AG09319 (cell line): Measurements from ENCODE around the gene FBXO24.

ENCODE experiments used
- DNase-seq: peaks from one replicate; pipeline ENCODE4 v3.0.0-alpha.2; 2010; ENCODE audit warnings: low read depth; ENCODE audit errors: extremely low read depth
- TF ChIP-seq, protein P1 (sequence below): IDR thresholded peaks from 2 replicates; pipeline ENCODE4 v1.5.1; 2011; ENCODE audit warnings: low read depth, mild to moderate bottlenecking, inconsistent platforms, low read length, moderate library complexity

The FBXO24 gene

DNA sequence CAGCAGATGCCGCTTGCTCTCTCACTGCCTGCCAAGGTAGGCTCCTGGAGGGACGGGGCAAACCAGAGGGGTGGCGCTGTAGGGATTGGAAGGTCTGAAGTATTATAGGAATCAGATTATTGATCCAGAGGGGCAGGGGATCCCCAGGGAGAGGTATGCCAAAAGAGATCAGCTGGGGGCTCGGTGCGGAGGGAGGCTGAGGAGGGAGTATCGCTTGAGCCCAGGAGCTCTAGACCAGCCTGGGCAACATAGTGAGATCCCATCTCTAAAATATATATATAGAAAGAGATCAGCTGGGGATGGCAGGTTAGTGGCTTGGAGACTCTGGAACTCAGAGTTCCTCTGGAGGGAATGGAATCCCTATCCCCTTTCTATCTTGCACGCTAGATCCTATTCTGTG is 9.1 kb downstream of the FBXO24 start:
- DNase-seq: no peak
- TF ChIP-seq, protein P1, sequence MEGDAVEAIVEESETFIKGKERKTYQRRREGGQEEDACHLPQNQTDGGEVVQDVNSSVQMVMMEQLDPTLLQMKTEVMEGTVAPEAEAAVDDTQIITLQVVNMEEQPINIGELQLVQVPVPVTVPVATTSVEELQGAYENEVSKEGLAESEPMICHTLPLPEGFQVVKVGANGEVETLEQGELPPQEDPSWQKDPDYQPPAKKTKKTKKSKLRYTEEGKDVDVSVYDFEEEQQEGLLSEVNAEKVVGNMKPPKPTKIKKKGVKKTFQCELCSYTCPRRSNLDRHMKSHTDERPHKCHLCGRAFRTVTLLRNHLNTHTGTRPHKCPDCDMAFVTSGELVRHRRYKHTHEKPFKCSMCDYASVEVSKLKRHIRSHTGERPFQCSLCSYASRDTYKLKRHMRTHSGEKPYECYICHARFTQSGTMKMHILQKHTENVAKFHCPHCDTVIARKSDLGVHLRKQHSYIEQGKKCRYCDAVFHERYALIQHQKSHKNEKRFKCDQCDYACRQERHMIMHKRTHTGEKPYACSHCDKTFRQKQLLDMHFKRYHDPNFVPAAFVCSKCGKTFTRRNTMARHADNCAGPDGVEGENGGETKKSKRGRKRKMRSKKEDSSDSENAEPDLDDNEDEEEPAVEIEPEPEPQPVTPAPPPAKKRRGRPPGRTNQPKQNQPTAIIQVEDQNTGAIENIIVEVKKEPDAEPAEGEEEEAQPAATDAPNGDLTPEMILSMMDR: no peak

DNA sequence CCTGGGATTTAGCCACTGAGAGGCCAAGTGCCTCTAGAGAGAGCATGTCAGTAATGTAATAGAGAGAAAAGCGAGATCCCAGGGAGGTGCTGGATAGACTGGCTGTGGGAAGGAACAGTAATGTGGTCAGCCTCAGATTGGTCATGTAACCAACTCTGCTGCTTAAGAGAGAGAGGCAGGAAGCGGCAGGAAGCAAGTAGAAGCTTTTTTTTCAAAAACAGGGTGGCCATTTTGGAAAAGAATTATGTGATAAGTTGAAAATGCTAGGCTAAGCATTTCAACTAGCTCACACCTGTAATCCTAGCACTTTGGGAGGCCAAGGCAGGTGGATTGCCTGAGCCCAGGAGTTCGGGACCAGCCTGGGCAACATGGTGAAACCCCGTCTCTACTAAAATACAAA is 12.3 kb downstream of the FBXO24 start:
- DNase-seq: no peak
- TF ChIP-seq, protein P1: no peak

DNA sequence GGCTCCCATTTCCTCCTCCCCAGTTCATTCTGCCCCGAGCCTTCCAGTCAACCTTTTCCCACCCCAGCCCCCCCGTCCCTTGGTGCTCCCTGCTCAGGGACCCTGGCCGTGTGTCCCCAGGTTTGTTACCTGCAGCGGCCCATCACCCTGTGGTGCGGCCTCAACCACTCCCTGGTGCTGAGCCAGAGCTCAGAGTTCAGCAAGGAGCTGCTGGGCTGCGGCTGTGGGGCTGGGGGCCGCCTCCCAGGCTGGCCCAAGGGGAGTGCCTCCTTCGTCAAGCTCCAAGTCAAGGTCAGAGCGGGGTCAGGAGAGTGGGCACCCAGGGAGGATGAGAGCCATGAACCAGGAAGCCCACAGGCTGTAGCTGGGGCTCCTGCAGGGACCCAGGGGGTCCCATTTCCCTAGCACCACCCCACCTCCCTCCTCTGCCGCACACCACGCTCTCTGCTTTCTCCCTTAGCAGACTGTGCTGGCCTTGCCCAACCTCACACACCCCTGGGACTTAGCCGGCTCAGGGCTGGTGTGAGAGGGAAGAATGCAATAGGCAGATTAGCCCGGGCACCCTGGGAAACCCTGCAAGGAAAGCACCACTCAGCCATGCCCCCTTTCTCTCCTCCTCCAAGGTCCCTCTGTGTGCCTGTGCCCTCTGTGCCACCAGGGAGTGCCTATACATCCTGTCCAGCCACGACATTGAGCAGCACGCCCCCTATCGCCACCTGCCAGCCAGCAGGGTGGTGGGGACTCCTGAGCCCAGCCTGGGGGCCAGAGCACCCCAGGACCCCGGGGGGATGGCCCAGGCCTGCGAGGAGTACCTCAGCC is 14.0 kb downstream of the FBXO24 start:
- TF ChIP-seq, protein P1: no peak

DNA sequence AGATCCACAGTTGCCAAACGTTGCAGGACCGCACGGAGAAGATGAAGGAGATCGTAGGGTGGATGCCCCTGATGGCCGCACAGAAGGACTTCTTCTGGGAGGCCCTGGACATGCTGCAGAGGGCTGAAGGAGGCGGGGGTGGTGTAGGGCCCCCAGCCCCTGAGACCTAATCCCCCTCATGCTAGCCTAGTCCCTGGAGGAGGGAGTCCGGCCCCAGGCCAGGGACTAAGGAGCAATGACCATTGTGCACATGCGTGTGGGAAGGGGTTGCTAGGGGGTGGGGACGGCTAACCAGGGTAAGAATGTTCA is 14.6 kb downstream of the FBXO24 start:
- no peak for DNase-seq
- TF ChIP-seq, protein P1: no peak

More for the DNA sequence above, 14.0 kb downstream of the FBXO24 start:
- no peak for DNase-seq

DNA sequence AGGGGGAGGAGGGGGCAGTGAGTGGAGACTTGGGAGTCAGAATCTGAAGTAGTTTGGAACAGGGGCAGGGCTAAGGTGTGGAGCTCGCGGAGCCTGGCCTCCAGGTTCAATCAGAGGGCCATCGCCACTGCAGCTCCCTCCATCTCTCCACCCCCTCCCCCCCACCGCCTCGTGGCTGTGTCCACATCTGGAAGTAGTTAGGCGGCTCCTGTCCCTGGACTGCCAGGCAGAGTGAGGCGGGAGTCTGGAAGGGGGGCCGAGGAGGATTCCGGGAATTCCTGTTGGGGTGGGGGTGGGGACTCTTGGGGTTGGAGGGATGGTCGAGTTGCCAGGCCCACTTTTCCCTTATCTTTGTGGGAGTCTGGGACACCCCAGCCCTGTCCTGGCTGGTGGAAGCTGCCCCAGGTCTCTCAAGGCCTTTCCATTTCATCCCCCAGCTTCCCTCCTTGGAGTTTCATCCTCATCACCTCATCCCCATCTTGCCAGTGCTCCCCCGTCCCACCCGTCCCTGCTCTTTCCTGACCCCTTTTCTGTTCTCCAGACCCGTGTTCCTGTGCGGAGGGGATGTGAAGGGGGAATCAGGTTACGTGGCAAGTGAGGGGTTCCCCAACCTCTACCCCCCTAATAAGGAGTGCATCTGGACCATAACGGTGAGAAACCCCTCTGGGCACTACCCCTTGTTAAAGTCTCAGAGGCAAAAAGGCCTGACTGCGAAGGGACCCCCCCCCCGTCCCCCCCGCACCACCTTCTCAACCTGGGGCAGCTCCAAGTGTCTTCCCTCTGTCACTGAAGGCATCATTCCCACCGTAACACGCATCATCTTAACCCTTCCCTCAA is 17.0 kb downstream of the FBXO24 start:
- DNase-seq: peak; percentile 77

DNA sequence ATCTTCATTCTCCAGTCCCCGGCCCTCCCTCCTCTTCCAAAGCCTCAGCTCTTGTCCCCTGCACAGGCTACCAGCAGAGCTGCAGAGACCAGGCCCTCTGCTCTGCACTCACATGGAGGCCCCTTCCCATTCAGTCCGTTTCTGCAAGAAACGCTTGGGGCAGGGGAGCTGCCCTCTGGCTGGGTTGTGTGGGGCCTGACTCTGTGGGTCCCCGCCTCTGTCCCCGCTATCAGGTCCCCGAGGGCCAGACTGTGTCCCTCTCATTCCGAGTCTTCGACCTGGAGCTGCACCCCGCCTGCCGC is 17.5 kb downstream of the FBXO24 start:
- DNase-seq: no peak
- TF ChIP-seq, protein P1: no peak

More for the DNA sequence above, 17.0 kb downstream of the FBXO24 start:
- TF ChIP-seq, protein P1: no peak
